Kidney epithelial cell (primary cell): ENCODE data around the gene LIN28B. TPM values are rescaled to one million over a fixed set of nuclear protein-coding genes. Genes with fewer than 3 reads are reported as not detected.
A peak's percentile ranks its signal among the peaks of the same experiment; 100 is the strongest.

Source experiments
- DNase-seq: peaks from one replicate; pipeline ENCODE4 v3.0.0-alpha.2; 2010; ENCODE audit warnings: low read depth
- H3K27me3 ChIP-seq: 2 replicates; pipeline ENCODE4 v1.6.0; 2011; ENCODE audit warnings: low read length; ENCODE audit not compliant: control insufficient read depth, insufficient read depth
- H3K36me3 ChIP-seq: 2 replicates; pipeline ENCODE4 v1.5.1; 2011; ENCODE audit warnings: low read length; ENCODE audit not compliant: control insufficient read depth, insufficient read depth
- H3K4me3 ChIP-seq: 2 replicates; pipeline ENCODE4 v1.5.1; 2011; ENCODE audit warnings: low read depth, mild to moderate bottlenecking, control low read depth, low read length
- CTCF ChIP-seq: IDR thresholded peaks from 2 replicates; pipeline ENCODE4 v1.5.1; 2011; ENCODE audit warnings: mild to moderate bottlenecking, moderate library complexity, low read length, control low read depth, inconsistent platforms; ENCODE audit not compliant: insufficient read depth, poor library complexity, severe bottlenecking
- total RNA-seq: library from RNA; depleted of rRNA; stranded (reverse); fragments of >200 nt; gene quantifications from 2 replicates; pipeline ENCODE4 v1.2.3, GENCODE V29; 2015

LIN28B gene
- total RNA-seq, 1 donor from 2014 or later = 0.92 TPM

- DNase-seq = no peak
- no peaks in the 10 kb centered on the region for H3K27me3 ChIP-seq
- H3K36me3 ChIP-seq = no peaks in the 10 kb centered on the region
- no peak overlapping the region for H3K4me3 ChIP-seq
- no peak for TF ChIP-seq CTCF
Observed at GRCh38 chr6:104929353-104929752, 27.6 kb upstream of the LIN28B start.

- no peak for TF ChIP-seq CTCF
- Histone ChIP-seq H3K27me3 (no peaks in the 10 kb centered on the region), H3K4me3 (no peak overlapping the region), H3K36me3 (no peaks in the 10 kb centered on the region)
- no peak for DNase-seq
Observed at GRCh38 chr6:104930939-104931338, 26.0 kb upstream of the LIN28B start.

GRCh38 chr6:104936766-104937535, 20.0 kb upstream of the LIN28B start:
- TF ChIP-seq CTCF = no peak
- no peak overlapping the region for H3K4me3 ChIP-seq
- no peak for DNase-seq
- H3K36me3 ChIP-seq = no peaks in the 10 kb centered on the region
- peaks cover 16% of the 10 kb centered on the region for H3K27me3 ChIP-seq

GRCh38 chr6:104940238-104940892, 16.5 kb upstream of the LIN28B start:
- peaks cover 16% of the 10 kb centered on the region for H3K27me3 ChIP-seq

GRCh38 chr6:104940893-104941728, 15.8 kb upstream of the LIN28B start:
- Histone ChIP-seq H3K36me3 (no peaks in the 10 kb centered on the region), H3K4me3 (peak overlapping the region; percentile 26)
- DNase-seq = no peak

More at GRCh38 chr6:104940238-104940892, 16.5 kb upstream of the LIN28B start:
- DNase-seq = no peak
- no peak for TF ChIP-seq CTCF
- H3K4me3 ChIP-seq = peak overlapping the region; percentile 26
- no peaks in the 10 kb centered on the region for H3K36me3 ChIP-seq

More at GRCh38 chr6:104940893-104941728, 15.8 kb upstream of the LIN28B start:
- H3K27me3 ChIP-seq = peaks cover 16% of the 10 kb centered on the region
- TF ChIP-seq CTCF = peak; percentile 53
